Activated naive CD4-positive, alpha-beta T cell treated with anti-CD3 and anti-CD28 coated beads, Interleukin-2, amount 50 U/mL, for 72 hours (primary cell): ENCODE measurements around the gene MATCAP1. TPM values are rescaled to one million over a fixed set of nuclear protein-coding genes. Genes with fewer than 3 reads are reported as not detected.

Source experiments
- ATAC-seq, 2 donors: fragments of 150-1000 bp; cut with Tn5 transposase; 2 replicates each; pipeline ENCODE4 v1.10.0; 2021; ENCODE audit warnings: mild to moderate bottlenecking in 2 of 2, moderate library complexity in 2 of 2
- DNase-seq, 2 donors: peaks; one replicate each; pipeline ENCODE4 v3.0.0; 2021 to 2022; ENCODE audit warnings: low spot score in 2 of 2
- H3K27ac Mint-ChIP-seq, 2 donors: one replicate each; pipeline ENCODE4 v1.8.0; 2022; ENCODE audit warnings: mild to moderate bottlenecking in 2 of 2, mixed read lengths in 2 of 2
- H3K36me3 Mint-ChIP-seq, 2 donors: one replicate each; pipeline ENCODE4 v1.8.0; 2022; ENCODE audit warnings: mixed read lengths in 2 of 2
- H3K9me3 Mint-ChIP-seq, 2 donors: one replicate each; pipeline ENCODE4 v1.8.0; 2022; ENCODE audit warnings: mixed read lengths in 2 of 2
- total RNA-seq, 2 donors: library from RNA; stranded (reverse); gene quantifications; one replicate each; pipeline ENCODE4 v1.2.3, GENCODE V29; 2022

MATCAP1 gene
- total RNA-seq, 2 donors from 2014 or later = 26.3 to 63.5 TPM

DNA sequence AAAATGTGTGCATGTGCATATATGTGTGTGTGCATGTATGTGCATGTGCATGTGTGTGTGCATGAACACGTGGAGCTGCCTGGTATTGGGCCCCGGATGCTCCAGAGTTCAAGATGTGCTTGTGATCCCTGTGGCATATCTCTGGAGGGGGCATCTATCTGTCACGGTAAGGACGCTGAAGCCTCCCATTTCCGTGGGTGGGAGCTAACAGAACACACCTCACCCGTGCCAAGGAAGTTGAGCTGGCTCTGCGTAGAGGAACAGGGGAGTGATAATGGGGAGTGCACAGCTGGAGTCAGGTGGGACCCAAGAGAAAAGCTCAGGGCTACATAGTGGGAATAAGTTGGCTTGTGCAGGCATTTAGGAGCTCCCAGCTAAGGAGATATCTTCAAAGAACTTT lies 27.9 kb upstream of the MATCAP1 start:
- ATAC-seq (no peak), DNase-seq (no peak)
- Mint-ChIP-seq H3K27ac (no peak overlapping the region), H3K9me3 (no peaks in the 10 kb centered on the region), H3K36me3 (no peaks in the 10 kb centered on the region)

DNA sequence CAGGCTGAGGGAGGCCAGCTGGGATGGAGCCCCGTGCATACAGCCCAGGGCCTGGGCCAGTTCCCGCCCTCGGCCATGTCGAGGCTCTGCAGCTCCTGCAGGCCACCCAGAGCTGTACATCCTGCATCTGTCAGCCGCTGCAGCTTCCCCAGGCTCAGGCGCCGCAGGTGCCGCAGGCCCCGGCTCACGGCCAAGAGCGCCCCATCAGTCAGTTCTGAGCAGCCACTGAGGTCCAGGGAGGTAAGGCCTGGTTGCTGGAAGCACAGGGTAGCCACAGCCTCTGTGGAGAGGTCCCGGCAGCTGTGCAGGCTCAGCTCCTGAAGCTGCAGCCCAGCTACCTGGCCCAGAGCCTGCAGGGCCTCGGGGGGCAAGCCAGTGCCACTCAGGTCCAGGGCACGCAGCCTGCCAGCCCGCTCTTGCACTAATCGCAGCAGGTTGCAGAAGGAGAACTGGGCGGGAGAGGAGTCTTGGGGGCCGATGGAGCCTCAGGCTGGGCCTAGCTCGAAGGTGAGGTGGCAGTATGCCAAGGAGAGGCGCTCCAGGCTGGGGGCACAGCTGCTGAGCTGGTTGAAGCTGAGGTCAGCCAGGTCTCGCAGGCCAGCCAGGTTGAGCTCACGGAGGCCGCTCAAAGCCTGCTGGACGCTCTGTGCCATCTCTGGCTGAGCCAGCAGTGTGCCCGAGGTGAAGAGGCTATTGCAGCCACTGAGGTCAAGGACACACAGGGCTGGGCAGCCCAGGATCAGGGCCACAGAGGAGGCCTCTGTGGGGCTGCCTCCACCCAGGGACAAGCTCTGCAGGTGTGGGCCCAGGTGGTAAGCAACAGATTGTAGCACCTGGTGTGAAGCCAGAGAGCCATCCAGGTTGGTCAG lies 26.5 kb upstream of the MATCAP1 start:
- DNase-seq = no peak
- Mint-ChIP-seq H3K36me3 (no peaks in the 10 kb centered on the region), H3K9me3 (no peaks in the 10 kb centered on the region), H3K27ac (peak overlapping the region in 1 of 2 donors; percentile 77)
- ATAC-seq = no peak

DNA sequence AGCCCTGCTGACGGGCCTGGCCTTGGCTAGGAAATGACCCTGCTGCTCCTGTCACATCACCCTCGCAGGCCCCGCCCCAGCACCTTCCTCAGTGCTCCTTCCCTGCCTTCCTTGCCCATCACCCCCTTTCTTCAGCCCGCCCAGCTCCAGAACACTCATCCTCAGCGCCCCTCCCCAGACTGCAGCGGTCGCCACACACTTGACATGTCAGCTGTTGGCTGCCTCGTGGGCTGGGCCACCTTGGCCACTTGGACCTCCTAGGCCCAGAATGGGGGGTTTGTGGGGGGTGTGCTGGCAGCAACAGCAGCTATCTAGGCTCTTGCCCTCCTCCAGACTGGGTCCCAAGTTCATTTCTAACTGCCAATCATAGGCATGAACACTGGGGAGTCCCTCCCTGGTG lies 25.8 kb upstream of the MATCAP1 start:
- no peaks in the 10 kb centered on the region for H3K36me3 Mint-ChIP-seq
- DNase-seq (no peak), ATAC-seq (no peak)
- H3K9me3 Mint-ChIP-seq = no peaks in the 10 kb centered on the region
- no peak overlapping the region for H3K27ac Mint-ChIP-seq

DNA sequence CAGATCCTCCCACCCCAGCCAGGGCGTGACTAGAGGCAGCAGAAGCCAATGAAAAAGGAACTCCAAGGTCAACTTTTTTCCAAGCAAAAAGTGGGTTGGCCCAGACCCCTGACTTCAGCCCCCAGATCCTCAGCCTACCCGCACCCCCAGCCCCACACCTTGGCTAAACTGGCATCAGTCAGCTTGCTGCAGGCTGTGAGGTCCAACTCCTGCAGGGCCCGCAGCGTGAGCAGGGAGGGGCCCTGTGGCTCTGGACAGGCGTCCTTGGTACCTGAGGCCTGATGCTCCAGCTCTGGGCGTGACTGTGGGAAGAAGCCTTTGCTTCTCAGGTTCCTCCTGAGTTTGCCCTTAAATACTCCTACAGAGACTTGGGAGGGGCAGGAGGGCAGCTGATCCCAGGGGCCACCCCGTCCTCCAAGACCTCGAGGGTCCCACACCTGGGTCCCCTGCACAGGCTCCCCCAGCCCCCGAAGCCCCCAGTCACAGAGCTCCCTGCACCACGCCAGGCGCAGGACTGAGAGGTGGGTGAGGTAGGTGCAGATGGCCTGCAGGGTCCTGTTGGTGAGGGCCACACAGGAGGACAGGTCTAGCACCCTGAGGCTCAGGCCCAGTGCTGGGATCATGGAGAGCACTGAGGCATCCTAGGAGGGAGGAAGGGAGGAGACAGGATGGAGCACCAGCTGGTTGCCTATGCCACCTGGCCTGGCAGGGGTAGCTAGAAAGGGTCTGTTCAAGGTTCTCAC lies 24.6 kb upstream of the MATCAP1 start:
- no peaks in the 10 kb centered on the region for H3K36me3 Mint-ChIP-seq
- ATAC-seq (no peak), DNase-seq (no peak)
- no peaks in the 10 kb centered on the region for H3K9me3 Mint-ChIP-seq
- H3K27ac Mint-ChIP-seq = peak overlapping the region in 1 of 2 donors; percentile 20

DNA sequence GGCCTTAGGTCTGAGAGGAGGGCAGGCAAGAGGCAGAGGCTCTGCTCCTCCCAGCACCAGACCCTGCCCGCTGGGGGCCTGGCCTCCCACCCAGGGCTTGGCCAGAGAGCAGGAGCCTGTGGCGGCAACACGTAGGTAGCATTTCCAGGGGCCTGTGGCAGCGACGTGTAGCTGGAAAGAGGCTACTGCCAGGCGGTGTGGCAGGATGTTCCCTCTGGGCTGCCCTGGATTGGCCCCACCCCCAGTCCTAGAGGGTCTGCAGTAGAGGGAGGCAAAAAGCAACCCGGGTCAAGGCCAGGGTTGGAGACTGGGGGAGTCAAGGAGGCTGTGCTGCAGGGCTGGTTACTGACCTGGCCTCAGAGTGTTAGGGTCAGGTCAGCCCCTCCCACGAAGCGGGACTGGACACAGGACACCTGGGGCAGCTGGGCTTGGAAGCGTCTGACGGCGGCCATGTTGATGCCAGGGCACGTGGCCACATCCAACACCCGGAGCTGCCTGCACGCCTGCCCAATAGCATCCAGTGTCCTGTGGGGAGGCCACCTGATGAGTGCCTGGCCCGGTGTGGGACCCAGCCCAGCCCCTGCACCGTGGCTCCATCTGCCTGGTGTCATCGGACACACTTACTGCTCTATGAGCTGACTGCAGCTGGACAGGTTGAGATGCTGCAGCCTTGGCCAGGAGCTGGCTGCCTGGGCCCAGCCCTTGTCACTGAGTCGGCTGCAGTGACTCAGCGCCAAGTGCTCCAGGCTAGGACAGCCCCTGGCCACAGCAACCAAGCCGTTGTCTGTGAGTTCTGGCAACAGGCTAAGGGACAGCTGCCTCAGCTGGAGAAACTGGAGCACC lies 23.7 kb upstream of the MATCAP1 start:
- peak in 1 of 2 donors; percentile 46 for ATAC-seq
- DNase-seq = no peak
- H3K36me3 Mint-ChIP-seq = no peaks in the 10 kb centered on the region
- H3K27ac Mint-ChIP-seq = peak overlapping the region; percentile 26 to 37
- no peaks in the 10 kb centered on the region for H3K9me3 Mint-ChIP-seq

DNA sequence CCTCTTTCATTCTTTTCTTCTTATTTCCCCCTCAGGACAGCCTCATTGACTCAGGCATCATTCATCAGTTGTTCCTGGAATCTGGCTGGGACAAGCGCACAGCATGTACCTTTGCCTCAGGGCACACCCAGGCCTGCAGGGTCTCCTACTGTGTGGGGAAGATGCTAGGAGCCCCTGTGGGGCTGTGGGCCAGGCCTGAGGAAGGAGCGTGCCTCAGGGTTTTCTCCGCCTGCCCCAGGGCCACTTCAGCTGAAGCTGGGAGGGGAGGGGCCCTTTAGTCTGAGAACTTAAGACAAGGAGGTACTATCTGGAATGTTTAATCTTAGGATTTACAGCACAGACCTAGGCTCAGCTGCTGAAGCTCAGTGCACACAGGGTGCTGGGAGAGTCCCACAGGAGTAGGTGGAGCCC lies 23.1 kb upstream of the MATCAP1 start:
- ATAC-seq (no peak), DNase-seq (no peak)
- H3K9me3 Mint-ChIP-seq = no peaks in the 10 kb centered on the region
- no peaks in the 10 kb centered on the region for H3K36me3 Mint-ChIP-seq
- peak overlapping the region; percentile 26 to 37 for H3K27ac Mint-ChIP-seq

DNA sequence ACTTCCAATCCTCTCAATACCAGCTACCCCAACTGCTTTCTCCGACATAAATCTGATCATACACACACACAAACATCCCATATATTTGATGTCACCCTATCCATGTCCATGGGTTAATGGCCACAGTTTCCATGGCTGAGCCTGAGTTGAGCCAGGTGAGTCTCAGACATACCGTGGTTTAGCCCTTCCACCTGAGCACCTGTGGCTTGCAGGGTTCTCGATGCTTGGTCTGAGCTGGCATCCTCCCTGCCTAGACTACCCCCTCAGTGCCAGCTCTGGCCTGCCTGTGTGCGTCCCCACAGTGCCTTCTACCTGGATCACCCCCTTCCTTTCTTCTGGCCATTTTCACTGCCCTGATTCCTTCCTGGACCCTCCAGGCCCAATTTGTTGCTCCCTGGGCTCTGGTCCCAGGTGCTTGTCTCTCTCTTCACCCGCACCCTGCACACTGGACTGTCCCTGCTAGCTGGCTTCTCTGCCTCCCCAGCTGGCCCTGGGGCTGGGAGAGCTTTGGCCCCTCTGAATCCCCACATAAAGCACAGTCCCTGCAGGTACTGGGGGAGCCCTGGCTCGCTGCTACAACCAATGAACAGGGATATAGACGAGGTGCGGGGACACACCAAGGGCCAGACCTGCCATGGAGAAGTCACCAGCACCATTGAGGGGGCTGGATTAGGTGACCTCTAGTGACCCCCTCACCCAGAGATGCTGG lies 22.5 kb upstream of the MATCAP1 start:
- Mint-ChIP-seq H3K27ac (peak overlapping the region; percentile 26 to 37), H3K9me3 (no peaks in the 10 kb centered on the region), H3K36me3 (no peaks in the 10 kb centered on the region)
- ATAC-seq = no peak
- no peak for DNase-seq

DNA sequence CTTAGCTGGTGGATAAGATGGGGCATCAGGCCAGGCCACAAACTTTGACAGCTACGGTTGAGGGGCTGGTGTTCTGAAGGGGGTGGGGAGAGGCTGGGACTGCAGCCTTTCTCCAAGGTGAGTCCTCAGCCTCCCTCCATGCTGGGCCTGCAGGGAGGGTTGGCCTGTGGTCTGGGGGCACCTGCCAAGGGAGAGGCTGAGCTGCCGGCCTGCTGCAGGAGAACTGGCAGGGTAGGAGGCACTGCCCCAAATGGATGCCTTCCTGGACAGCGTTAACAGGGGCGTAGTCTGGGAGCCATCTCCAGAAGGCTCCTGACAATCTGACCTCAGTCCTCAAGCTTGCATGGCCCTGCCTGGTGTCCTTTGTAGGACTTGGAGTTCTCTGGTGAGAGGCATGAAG lies 20.3 kb upstream of the MATCAP1 start:
- ATAC-seq (no peak), DNase-seq (no peak)
- Mint-ChIP-seq H3K36me3 (no peaks in the 10 kb centered on the region), H3K27ac (peak overlapping the region in 1 of 2 donors; percentile 26), H3K9me3 (no peaks in the 10 kb centered on the region)

DNA sequence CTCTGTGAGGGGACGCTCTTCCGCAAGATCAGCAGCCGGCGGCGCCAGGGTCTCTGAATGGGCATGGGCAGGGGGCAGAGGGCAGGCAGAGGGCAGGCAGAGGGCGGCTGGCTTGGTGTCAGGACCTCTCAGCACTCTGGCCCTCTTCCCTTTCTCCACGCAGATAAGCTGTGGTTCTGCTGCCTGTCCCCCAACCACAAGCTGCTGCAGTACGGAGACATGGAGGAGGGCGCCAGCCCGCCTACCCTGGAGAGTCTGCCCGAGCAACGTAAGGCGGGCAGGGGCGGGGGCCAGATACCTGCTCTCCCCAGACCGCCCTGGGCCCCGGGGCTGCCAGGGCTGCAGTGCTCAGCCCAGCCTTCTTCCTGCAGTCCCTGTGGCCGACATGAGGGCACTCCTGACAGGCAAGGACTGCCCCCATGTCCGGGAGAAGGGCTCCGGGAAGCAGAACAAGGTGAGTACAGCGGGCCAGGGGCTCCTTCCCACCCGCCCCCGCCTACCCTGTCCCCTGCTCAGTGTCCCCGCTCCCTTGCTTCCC lies 19.3 kb upstream of the MATCAP1 start:
- no peaks in the 10 kb centered on the region for H3K9me3 Mint-ChIP-seq
- no peaks in the 10 kb centered on the region for H3K36me3 Mint-ChIP-seq
- DNase-seq (no peak), ATAC-seq (no peak)
- H3K27ac Mint-ChIP-seq = no peak overlapping the region

DNA sequence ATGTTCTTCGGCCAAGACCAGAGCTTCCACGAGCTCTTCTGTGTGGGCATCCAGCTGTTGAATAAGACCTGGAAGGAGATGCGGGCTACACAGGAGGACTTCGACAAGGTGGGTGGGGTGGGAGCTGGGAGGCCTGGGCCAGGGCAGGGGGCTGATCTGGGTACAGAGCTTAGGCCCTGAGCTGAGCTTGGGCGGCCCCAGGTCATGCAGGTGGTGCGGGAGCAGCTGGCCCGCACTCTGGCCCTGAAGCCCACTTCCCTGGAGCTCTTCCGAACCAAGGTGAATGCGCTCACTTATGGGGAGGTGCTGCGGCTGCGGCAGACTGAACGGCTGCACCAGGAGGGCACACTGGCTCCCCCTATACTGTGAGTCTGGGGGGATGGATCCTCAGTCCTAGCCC lies 18.7 kb upstream of the MATCAP1 start:
- H3K27ac Mint-ChIP-seq = no peak overlapping the region
- no peaks in the 10 kb centered on the region for H3K9me3 Mint-ChIP-seq
- DNase-seq (no peak), ATAC-seq (no peak)
- no peaks in the 10 kb centered on the region for H3K36me3 Mint-ChIP-seq

DNA sequence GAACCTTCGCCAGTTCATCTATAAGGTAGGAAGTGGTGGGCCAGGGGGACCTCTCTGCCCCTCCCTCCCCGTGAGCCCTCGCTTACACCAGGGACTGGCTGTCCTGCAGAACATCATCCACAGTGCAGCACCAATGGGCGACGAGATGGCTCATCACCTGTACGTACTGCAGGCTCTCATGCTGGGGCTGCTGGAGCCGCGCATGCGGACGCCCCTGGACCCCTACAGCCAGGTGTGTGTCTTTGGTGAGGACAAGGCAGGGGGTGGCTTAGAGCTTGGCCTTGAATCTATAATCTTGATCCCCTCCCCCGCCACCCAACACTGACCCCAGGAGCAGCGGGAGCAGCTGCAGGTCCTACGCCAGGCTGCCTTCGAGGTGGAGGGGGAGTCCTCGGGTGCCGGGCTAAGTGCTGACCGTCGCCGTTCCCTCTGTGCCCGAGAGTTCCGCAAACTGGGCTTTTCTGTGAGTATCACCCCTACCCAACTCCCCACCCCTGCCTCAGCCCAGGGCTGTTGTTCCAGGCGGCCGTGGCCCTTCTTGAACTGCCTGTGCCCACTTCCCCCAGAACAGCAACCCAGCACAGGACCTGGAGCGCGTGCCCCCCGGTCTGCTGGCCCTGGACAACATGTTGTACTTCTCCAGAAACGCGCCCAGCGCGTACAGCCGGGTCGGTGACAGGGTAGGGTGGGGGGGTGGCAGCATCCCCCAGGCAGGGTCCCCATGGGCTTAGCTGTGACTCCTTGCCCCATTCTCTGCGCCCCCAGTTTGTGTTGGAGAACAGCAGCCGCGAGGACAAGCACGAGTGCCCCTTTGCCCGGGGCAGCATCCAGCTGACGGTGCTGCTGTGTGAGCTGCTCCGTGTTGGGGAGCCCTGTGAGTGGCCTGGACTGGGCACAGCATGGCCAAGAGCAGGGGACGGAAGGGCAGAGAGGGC lies 17.9 kb upstream of the MATCAP1 start:
- Mint-ChIP-seq H3K36me3 (peaks cover 3 to 4% of the 10 kb centered on the region in 2 donors), H3K9me3 (no peaks in the 10 kb centered on the region), H3K27ac (no peak overlapping the region)
- no peak for ATAC-seq
- DNase-seq = no peak

DNA sequence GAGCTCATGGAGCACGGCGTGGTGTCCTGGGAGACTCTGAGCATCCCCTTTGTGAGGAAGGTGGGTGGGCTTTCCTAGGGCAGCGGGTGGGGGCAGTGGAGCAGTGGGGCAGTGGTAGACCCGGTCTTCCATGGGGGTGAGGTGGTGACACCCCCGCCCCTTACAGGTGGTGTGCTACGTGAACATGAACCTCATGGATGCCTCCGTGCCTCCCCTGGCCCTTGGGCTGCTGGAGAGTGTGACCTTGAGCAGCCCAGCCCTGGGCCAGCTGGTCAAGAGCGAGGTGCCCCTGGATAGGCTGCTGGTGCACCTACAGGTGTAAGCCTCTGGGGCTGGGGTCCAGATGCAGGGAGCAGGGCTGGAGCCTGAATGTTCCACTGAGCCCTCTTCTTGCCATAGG lies 16.7 kb upstream of the MATCAP1 start:
- ATAC-seq (no peak), DNase-seq (no peak)
- H3K9me3 Mint-ChIP-seq = no peaks in the 10 kb centered on the region
- H3K36me3 Mint-ChIP-seq = peaks cover 12 to 16% of the 10 kb centered on the region in 2 donors
- H3K27ac Mint-ChIP-seq = no peak overlapping the region

DNA sequence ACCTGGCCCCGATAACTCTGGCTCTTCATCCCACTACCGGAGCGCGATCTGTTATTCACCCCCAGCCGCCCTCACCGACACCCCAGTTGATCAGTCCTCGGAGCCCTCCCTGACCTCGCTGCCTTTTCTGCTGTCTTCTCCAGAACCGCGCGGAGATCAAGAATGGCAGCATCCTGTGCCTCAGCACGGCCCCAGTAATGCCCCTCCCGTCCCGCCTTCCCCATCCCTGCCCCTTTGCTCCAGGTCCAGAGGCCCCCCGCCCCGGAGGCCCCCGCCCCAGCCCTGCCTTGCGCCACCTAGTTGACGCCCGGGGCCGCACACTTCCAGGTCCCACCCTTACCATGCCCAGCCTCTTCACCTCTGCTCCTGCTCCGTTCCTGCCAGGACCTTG lies 16.0 kb upstream of the MATCAP1 start:
- DNase-seq (no peak), ATAC-seq (no peak)
- Mint-ChIP-seq H3K9me3 (no peaks in the 10 kb centered on the region), H3K27ac (no peak overlapping the region), H3K36me3 (peaks cover 12 to 16% of the 10 kb centered on the region in 2 donors)

DNA sequence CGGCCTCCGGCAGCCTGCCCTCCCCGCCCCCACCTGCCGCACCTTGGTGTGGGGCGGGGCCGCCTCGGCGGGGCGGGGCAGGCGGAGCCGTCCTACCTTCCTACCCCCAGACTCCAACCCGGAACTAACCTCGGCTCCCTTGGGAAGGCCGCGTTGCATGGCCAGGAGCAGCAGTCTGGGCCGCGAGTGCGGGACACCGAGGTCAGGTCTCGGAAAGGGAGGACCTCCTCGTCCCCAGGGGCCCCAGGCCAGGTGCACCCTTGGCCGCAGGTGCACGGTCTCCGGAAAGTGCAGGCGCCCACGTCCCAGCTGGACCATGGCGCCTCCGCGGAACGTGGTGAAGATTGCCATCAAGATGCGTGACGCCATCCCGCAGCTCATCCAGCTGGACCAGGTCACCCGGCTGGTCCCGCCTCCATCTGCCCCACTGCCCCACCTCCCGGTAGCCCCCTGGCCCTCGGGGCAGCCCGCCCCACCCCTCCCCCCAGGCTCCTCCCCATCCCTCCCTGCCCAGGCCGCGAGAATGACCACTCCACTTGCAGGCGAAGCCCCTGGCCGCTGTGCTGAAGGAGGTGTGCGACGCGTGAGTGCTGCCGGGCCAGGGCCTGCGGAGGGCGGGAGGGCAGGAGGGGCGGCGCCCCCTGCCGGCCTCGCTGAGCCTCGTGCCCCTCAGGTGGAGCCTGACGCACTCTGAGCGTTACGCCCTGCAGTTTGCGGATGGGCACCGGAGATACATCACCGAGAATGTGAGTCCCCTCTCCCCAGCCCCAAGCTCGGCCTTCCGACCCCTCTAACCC lies 15.4 kb upstream of the MATCAP1 start, which contains the start of gene ELMO3:
TSS of gene ELMO3 (plus strand) at position 121 of the 797 bp plus-strand sequence. CDS start at position 317, 196 bp downstream.
- Mint-ChIP-seq H3K27ac (peak within 1 kb of the TSS in 1 of 2 donors; percentile 82), H3K36me3 (peaks cover 14 to 17% of the 10 kb centered on the region in 2 donors), H3K9me3 (no peaks in the 10 kb centered on the region)
- no peak for DNase-seq
- no peak for ATAC-seq
